H1 (cell line): ENCODE data around the gene NR4A3. TPM values are rescaled to one million over a fixed set of nuclear protein-coding genes. Genes with fewer than 3 reads are reported as not detected.

Experiments
- CTBP2 ChIP-seq: IDR thresholded peaks from 2 replicates; pipeline ENCODE4 v1.7.0; 2011; ENCODE audit warnings: borderline replicate concordance, mild to moderate bottlenecking, moderate library complexity, mixed read lengths, low read length; ENCODE audit not compliant: insufficient read depth, insufficient read length
- HDAC2 ChIP-seq, 2 experiments: fragments of 300-600 bp in 1 of 2; sonication (generic) in 1 of 2; IDR thresholded peaks; 2 replicates each; pipeline ENCODE4 v1.6.1; 2011 to 2012; ENCODE audit warnings: low read depth in 2 of 2, low read length in 2 of 2, mild to moderate bottlenecking in 2 of 2, moderate library complexity in 2 of 2, borderline replicate concordance in 1 of 2, inconsistent platforms in 1 of 2
- SIX5 ChIP-seq: IDR thresholded peaks from 2 replicates; pipeline ENCODE4 v1.6.1; 2011; ENCODE audit warnings: mild to moderate bottlenecking, low read depth, low read length
- SP4 ChIP-seq: IDR thresholded peaks from 2 replicates; pipeline ENCODE4 v1.6.1; 2012; ENCODE audit warnings: low read length, inconsistent platforms
- TBP ChIP-seq: IDR thresholded peaks from 2 replicates; pipeline ENCODE4 v1.6.1; 2011; ENCODE audit warnings: low read depth, low read length, improper control_type of control experiment
- polyA plus RNA-seq, 7 experiments: library from polyadenylated mRNA; depleted of rRNA in 3 of 7; stranded (reverse) in 5 of 7; unstranded in 2 of 7; fragments of >200 nt in 5 of 7; fragments of 200-250 nt in 2 of 7; gene quantifications; 1 replicate in 5 of 7; 2 replicates in 1 of 7; 4 replicates in 1 of 7; pipeline versions ENCODE4 v1.2.1 to v1.2.3, GENCODE V29; 2011 to 2013; ENCODE audit warnings: missing spikeins in 2 of 7, mixed read lengths in 2 of 7
- total RNA-seq: library from RNA; stranded (reverse); fragmentation: NEBNext Ultra II Directional; extraction: Animal tissue kit (Norgen Biotek cat#: 25700); gene quantifications from 2 replicates; pipeline ENCODE4 v1.2.1, GENCODE V29; 2021
- TF ChIP-seq, protein P1 (sequence below): fragments of 300-600 bp; sonication (generic); IDR thresholded peaks from 2 replicates; pipeline ENCODE4 v1.7.1; 2012; ENCODE audit warnings: low read length, moderate library complexity, mild to moderate bottlenecking, inconsistent platforms; ENCODE audit not compliant: insufficient replicate concordance
- TF ChIP-seq, protein P2 (sequence below), 3 experiments: IDR thresholded peaks; 1 replicate in 2 of 3; 2 replicates in 1 of 3; pipeline versions ENCODE4 v1.5.1 to v1.6.1; 2011; ENCODE audit warnings: low read length in 3 of 3, mild to moderate bottlenecking in 3 of 3, inconsistent platforms in 2 of 3, low read depth in 1 of 3, moderate library complexity in 1 of 3; ENCODE audit not compliant: insufficient read depth in 1 of 3; ENCODE audit errors: control extremely low read depth in 1 of 3

Gene NR4A3
- total and polyA plus RNA-seq, 2 of the 8 experiments (the other 6 are each of a cell fraction or from before 2014, with no cell fraction given) = 0.05 to 0.30 TPM

GRCh38 chr9:99878651-99879050 is 57.0 kb downstream of the NR4A3 start (continued):
- TF ChIP-seq, protein P1, sequence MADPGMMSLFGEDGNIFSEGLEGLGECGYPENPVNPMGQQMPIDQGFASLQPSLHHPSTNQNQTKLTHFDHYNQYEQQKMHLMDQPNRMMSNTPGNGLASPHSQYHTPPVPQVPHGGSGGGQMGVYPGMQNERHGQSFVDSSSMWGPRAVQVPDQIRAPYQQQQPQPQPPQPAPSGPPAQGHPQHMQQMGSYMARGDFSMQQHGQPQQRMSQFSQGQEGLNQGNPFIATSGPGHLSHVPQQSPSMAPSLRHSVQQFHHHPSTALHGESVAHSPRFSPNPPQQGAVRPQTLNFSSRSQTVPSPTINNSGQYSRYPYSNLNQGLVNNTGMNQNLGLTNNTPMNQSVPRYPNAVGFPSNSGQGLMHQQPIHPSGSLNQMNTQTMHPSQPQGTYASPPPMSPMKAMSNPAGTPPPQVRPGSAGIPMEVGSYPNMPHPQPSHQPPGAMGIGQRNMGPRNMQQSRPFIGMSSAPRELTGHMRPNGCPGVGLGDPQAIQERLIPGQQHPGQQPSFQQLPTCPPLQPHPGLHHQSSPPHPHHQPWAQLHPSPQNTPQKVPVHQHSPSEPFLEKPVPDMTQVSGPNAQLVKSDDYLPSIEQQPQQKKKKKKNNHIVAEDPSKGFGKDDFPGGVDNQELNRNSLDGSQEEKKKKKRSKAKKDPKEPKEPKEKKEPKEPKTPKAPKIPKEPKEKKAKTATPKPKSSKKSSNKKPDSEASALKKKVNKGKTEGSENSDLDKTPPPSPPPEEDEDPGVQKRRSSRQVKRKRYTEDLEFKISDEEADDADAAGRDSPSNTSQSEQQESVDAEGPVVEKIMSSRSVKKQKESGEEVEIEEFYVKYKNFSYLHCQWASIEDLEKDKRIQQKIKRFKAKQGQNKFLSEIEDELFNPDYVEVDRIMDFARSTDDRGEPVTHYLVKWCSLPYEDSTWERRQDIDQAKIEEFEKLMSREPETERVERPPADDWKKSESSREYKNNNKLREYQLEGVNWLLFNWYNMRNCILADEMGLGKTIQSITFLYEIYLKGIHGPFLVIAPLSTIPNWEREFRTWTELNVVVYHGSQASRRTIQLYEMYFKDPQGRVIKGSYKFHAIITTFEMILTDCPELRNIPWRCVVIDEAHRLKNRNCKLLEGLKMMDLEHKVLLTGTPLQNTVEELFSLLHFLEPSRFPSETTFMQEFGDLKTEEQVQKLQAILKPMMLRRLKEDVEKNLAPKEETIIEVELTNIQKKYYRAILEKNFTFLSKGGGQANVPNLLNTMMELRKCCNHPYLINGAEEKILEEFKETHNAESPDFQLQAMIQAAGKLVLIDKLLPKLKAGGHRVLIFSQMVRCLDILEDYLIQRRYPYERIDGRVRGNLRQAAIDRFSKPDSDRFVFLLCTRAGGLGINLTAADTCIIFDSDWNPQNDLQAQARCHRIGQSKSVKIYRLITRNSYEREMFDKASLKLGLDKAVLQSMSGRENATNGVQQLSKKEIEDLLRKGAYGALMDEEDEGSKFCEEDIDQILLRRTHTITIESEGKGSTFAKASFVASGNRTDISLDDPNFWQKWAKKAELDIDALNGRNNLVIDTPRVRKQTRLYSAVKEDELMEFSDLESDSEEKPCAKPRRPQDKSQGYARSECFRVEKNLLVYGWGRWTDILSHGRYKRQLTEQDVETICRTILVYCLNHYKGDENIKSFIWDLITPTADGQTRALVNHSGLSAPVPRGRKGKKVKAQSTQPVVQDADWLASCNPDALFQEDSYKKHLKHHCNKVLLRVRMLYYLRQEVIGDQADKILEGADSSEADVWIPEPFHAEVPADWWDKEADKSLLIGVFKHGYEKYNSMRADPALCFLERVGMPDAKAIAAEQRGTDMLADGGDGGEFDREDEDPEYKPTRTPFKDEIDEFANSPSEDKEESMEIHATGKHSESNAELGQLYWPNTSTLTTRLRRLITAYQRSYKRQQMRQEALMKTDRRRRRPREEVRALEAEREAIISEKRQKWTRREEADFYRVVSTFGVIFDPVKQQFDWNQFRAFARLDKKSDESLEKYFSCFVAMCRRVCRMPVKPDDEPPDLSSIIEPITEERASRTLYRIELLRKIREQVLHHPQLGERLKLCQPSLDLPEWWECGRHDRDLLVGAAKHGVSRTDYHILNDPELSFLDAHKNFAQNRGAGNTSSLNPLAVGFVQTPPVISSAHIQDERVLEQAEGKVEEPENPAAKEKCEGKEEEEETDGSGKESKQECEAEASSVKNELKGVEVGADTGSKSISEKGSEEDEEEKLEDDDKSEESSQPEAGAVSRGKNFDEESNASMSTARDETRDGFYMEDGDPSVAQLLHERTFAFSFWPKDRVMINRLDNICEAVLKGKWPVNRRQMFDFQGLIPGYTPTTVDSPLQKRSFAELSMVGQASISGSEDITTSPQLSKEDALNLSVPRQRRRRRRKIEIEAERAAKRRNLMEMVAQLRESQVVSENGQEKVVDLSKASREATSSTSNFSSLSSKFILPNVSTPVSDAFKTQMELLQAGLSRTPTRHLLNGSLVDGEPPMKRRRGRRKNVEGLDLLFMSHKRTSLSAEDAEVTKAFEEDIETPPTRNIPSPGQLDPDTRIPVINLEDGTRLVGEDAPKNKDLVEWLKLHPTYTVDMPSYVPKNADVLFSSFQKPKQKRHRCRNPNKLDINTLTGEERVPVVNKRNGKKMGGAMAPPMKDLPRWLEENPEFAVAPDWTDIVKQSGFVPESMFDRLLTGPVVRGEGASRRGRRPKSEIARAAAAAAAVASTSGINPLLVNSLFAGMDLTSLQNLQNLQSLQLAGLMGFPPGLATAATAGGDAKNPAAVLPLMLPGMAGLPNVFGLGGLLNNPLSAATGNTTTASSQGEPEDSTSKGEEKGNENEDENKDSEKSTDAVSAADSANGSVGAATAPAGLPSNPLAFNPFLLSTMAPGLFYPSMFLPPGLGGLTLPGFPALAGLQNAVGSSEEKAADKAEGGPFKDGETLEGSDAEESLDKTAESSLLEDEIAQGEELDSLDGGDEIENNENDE = no peak
- TF ChIP-seq, protein P2, sequence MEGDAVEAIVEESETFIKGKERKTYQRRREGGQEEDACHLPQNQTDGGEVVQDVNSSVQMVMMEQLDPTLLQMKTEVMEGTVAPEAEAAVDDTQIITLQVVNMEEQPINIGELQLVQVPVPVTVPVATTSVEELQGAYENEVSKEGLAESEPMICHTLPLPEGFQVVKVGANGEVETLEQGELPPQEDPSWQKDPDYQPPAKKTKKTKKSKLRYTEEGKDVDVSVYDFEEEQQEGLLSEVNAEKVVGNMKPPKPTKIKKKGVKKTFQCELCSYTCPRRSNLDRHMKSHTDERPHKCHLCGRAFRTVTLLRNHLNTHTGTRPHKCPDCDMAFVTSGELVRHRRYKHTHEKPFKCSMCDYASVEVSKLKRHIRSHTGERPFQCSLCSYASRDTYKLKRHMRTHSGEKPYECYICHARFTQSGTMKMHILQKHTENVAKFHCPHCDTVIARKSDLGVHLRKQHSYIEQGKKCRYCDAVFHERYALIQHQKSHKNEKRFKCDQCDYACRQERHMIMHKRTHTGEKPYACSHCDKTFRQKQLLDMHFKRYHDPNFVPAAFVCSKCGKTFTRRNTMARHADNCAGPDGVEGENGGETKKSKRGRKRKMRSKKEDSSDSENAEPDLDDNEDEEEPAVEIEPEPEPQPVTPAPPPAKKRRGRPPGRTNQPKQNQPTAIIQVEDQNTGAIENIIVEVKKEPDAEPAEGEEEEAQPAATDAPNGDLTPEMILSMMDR (IDR thresholded peaks at IDR 0.05; ENCODE audit: control extremely low read depth in 1 of 3, insufficient read depth in 1 of 3, low read depth in 1 of 3, low read length in 3 of 3) = no peak
- no peak for TF ChIP-seq SP4
- TF ChIP-seq HDAC2 (IDR thresholded peaks at IDR 0.05; ENCODE audit: borderline replicate concordance in 1 of 2, low read depth in 2 of 2, low read length in 2 of 2) = no peak
- no peak for TF ChIP-seq CTBP2
- TF ChIP-seq SIX5 = no peak
- no peak for TF ChIP-seq TBP
